ENCODE data around the gene IER2.

Gene IER2

DNA sequence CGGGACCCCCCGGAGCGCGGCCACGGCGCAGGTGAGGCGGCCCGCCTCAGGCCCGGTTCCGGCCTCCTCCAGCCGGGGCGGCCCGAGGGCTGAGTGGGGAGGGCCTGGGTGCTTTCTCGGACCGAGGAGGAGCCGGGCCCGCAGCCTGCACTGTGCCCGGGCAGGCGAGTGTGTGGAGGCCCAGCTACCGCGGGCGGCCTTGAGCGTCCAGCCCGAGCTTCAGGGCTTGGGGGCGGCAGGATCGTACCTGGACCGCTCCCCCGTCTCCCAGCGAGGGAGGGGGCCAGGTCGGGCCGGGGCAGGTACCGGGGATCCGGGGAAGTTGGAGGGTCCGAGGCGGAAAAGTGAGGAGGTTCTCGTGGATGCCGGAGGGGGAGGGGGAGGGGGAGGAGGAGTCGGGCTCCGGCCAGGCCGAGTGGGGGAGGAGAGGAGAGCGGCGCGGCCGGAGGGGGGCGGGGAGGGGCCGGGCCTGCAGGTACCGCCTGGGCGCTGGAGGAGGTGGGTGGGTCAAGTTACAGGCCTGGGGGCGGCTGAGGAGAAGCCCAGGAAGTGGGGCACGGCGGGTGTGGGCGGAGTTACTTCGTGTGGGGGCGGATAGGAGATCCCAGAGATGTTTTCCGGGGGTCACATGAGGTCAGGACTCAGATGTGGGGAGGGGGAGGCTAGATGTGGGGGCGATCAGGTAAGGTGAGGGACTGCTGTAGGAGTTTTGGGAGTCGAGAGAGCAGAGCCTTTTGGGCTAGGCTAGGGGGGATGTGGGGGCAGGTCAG, 31.6 kb upstream of the IER2 start:
- DNase-seq (ENCODE audit: low read depth): no peak

DNA sequence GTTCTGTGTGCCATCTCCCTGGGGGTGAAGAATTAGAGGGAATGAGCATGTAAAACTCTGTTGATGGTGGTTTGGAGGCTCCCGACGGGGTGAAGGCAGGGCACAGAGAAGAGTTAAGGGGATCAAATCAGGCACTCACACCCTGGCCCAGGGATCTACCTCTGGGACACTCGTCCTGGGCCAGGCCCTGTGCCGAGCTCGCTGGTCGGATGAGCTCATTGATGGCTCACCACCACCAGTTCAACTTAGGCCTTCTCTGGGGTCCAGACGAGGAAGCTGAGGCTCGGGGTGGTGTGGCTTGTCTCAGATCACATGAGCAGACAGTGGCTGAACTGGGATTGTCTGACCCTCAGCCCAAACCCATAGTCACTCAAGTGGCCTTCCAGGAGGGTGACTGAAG, 30.6 kb upstream of the IER2 start:
- no peak for DNase-seq (ENCODE audit: low read depth)

DNA sequence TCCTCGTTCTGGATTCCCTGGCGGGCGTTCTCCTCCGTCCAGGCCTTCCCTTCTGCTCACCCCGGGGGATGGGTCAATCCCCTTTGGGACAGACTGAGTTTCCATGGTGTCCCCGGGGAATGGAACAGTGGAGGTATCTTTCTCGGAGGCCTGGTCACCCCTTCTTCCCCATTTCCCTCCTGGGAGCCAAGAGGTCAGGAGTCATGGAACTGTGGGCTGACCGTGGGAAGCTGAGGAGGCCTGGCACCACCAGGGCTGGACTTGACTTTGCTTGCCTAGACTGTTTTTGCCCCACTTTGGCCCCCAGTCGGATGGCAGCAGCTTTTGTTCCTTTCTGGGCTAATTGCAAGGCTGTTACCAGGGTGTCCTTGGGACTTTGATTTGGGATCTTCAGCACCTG, 30.2 kb upstream of the IER2 start:
- no peak for DNase-seq (ENCODE audit: low read depth)

DNA sequence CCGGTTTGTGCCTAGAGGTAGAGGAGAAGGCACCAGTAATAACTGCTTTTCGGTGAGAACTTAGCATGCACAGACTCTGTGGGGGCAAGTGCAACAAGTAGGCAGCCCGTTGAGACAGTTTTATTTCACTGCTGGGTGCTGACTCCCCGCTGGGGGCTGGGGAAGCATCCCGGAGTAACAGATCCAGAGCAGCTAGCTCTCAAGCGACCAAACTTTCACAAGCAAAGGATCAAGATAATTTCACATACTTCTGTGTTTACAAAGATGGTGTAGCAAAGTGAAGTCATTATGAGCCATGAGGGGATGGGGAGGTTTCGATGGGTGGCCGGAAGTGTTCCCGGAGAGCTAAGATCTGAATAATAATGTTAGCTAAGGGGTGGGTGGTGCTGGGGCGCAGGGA, 29.4 kb upstream of the IER2 start:
- DNase-seq (ENCODE audit: low read depth): no peak

DNA sequence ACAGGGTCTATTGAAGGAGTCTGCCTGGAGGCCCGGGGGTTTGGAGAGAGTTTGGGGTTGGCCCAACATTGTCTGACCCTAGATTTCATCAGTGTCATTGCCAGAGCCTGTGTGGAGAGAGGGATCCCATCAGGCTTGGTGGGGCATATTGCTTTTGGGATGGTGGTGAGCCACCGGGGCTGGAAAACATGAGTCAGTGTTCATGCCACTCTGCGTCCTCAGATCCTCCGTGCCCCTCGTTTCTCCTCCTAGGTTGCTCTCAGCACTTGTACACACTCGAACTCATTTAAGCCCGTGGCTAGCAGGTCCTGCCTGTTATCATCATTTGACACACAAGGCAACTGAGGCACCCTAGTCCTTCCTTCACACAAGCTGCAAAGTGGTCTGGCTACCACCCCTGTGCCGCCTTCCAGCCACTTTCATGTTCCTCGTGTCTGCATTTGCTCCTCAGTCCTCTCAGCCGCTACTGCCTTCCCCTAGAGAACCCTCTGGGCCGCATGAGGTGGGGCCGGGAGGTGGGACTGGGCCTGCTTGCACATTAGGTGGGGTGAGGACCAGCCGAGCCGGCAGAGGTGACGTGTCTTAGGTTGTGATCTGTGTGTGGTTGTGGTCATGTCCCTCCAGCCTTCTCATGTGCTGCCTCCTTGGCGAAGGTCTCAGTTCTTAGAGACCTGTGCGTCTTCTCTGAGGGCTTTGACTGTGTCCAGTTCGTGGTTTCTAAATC, 28.5 kb upstream of the IER2 start:
- no peak for DNase-seq (ENCODE audit: low read depth)

DNA sequence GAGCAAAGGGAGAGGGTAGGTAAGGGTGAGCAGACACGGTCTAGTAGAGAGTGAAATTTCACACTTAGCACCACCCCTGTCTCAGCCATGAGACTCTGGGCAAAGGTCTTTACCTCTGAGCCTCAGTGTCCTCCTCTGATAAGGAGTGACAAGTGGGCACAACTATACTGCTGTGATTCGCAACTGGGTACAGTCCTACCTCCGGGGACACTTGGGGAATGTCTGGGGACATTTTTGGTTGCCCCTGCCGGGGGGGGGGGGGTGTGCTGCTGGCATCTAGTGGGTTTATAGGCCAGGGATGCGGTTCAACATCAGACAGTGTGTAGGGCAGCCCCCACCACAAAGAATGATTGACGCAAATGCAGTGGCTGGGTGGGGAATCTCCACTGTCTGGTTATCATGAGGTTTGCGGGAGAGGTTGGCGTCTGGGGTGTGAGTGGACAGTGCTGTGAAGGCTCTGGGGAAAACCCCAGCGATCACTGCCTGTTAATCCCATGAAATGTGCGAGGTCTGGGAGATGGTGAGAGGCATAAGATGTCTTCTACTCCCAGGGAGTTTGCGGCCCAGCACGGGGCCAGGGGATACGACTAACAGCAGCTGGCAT, 27.8 kb upstream of the IER2 start:
- no peak for DNase-seq (ENCODE audit: low read depth)

DNA sequence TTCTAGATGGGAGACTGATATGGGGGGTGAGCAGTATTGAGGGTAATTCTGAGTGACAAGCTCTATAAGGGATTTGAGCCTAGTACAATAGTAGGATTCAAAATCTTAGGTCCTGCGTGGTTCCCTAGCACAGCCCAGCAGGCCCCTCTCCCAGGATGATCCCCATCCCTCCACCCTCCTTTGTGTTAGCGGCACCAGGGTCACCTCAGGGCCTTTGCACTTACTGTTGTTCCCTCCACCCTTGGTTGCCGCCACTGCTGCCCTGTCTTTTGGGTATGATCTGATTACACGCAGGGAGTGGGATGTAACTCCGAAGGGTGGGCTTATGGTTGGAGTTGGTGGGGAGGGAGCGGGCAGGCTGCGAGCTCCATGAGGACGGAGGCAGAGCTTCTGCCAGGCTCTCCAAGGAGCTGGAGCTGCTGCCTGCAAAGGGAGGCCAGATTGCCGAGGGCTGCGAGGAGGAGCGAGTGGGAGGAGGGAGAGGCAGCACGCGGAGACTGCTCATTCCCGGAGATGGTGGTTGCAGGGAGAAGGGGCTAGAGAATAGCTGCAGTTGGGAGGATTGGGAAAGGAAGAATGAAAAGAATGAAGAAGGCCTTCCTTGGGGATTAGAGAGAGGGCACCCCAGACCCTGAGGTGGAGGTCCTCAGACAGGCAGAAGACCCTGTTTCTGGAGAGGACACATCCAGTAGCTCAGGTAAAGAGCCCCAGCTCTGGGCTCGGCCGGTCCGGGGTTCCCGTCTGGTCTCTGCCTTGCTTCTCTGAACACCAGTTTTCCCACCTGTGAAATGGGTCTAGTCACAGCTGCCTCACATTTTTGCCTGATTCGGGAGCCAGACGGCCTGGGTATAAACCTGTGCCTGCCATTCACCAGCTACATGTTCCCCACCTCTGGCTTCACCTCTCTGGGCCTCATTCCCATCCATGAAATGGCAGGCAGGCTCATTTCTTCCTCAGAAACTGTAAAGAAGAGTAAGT, 26.9 kb upstream of the IER2 start:
- DNase-seq (ENCODE audit: low read depth): no peak

DNA sequence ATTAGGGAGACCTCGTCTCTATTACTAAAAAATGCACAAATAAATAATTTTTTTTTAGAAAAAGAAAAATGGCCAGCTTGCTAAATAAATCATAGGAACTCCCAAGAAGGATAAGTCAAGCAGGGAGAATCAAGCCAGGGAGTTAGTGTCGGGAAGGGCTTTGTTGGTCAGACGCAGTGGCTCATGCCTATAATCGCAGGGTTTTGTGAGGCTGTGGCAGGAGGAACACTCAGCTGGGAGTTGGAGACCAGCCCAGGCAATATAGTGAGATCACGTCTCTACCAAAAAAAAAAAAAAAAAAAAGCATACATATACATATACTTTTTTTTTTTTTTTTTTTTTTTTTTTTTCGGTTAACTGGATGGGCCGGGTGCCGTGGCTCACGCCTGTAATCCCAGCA, 23.2 kb upstream of the IER2 start:
- no peak for DNase-seq (ENCODE audit: low read depth)

DNA sequence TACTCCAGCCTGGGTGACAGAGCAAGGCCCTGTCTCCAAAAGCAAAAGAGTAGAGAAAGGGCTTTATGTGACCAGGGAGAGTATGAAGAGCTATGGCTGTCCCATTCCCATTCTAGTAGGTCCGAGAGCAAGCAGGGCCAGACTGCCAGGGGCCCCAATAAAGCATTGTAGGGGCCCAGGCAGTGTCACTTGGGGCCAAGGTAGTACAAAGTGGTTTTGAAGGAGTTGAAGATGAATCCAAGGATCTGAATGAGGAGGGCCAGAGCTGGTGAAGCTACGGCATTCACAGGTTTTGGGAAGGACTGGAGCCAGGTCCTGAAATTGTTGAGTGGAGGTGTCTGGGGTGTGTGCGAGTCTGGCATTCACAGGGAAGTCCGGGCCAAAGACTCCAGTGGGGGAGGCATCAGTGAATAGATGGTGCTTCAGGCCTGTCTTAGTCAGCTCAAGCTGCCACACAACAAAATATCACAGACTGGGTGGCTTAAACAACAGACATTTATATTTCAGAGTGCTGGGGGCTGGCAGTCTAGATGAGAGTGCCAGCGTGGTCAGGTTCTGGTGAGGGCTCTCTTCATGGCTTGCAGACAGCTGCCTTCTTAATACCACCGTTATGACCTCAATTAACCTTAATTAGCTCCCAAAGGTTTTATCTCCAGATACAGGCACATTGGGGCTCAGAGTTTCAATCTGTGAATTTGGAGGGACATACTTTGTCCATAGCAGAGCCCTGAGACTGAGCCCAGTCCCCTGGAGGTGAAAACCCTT, 22.2 kb upstream of the IER2 start:
- no peak for DNase-seq (ENCODE audit: low read depth)

DNA sequence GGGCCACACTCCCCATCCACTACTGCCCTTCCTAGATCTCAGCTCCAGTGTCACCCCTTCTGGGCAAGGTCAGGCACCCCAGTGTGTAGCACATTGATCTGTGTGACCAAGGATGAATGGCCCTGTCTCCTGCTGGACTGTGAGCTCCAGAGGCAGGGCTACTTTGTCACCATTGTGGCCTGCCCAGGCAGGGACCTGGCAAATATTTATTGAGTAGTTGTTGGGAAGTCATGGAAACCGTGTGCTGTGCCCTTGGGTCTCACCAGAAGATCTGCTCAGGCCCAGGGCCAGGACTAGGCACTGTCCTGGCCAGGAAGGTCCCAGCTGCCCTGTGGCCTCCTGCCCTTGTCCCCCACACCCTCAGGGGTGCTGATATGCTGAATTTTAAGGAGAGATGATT, 21.6 kb upstream of the IER2 start:
- no peak for DNase-seq (ENCODE audit: low read depth)

DNA sequence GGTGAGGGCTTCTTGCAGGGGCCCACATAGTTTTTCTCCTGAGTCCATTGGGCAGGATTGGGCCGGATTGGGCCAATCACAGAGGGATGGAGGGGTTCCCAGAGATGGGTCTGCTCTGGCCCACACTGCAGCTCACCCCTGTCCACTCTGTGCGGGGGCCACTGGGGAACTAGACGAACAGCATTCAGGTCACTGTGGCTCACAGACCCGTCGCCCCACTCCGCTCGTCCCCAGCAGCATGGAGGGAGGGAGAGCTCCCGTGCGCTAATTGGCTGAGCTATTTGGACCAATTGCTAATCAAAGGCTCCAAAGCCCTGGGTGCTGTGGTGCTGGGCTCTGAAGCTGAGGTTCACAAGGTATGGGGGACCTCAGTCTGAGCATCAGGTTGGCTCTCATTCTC, 20.8 kb upstream of the IER2 start:
- DNase-seq (ENCODE audit: low read depth): no peak

DNA sequence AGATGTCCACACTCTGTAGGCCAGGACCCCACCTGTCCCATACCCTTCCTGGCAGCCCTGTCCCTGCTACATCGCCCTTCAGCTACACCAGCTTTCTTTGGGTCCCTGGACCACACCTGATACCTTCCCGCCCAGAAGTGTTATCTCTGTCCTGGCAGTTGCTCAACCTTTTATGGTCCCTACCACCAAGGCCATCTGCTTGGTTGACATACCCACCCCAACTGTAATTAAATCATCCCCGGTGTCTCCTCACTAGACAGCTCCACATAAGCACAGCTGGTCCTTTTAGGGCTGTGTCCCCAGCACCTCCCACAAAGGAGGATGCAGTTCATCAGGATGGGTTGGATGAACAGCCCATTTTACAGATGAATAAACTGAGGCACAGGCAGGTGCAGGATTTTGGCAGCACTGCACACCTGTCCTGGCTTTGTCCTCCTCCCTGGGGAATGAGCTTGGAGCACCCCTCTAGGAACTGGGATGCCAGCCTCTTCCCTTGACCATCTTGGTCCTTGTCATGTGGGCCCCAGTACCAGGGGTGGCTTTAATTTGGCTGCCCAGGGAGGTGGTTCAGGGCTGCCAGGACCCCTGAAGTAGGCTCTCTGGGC, 19.2 kb upstream of the IER2 start:
- no peak for DNase-seq (ENCODE audit: low read depth)

DNA sequence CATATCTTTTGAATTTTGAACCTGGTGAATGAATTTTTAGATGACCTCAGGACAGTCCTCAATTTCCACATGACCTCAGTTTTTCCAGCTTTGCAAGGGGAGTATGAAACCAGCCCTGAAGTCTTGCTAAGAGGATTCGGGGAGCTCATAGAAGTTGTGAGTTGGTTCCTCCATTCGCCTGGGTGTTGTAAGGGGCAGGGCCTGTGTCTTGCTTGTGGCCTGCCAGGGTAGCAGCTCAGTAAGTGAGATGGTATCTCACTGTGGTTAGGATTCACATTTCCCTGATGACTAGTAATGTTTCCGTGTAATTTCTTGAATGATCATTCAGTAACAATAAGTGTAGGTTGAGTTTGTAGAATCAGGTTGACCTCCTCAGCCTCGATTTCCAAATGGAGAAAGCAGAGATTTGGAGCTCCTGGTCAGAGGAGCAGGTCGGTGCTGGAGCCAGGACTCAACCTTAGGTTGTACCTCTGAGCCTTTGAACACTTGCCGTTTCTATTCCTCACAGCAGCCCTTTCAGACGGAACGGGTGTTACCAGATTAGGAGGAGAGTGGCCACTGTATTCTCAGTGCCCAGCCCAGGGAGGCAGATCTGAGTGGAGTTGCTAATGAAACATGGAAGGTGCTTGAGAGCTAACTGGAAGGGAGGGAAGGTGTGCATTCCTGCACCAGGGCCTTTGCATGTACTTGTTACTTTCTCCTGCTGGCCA, 17.6 kb upstream of the IER2 start:
- peak; percentile 36 for DNase-seq (ENCODE audit: low read depth)

DNA sequence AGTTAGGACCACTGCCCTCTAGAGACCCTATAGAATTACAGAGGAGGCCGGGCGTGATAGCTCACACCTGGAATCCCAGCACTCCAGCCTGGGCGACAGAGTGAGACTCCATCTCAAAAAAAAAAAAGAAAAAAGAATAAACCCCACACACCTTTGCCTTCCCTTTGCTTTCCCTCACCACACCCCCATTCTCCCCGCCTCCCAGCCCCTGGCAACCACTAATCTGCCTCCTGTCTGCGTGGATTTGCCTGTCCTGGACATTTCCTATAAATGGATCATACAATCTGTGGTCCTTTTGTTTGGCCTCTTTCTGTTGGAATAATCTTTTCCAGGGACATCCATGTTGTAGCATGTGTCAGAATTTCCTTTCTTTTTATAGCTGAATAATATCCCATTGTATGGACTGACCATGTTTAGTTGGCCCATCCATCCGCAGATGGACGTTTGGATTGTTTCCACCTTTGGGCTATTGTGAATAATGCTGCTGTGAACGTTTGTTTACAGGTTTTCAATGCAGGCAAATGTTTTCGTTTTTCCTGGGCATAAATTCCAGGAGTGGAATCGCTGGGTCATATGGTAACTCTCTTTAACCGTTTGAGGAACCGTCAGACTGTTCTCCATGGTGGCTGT, 16.9 kb upstream of the IER2 start:
- DNase-seq (ENCODE audit: low read depth): no peak

DNA sequence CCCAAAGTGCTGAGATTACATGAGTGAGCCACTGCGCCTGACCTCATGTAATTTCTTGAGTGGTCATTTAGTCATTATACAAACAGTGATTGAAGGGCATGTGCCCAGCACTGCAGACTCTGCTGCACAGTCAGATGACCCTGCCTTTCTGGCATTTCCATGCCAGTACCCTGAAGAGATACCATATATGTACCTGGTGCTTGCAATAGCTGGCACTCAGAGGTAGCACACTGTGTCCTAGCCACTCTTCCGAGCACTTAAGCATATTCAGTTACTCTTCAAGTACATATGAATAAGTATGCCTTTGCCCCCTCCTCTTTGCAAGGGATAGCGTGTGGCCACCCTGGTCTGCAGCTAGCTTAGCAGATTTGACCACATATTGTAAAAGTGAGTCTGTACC, 15.6 kb upstream of the IER2 start:
- DNase-seq (ENCODE audit: low read depth): no peak

DNA sequence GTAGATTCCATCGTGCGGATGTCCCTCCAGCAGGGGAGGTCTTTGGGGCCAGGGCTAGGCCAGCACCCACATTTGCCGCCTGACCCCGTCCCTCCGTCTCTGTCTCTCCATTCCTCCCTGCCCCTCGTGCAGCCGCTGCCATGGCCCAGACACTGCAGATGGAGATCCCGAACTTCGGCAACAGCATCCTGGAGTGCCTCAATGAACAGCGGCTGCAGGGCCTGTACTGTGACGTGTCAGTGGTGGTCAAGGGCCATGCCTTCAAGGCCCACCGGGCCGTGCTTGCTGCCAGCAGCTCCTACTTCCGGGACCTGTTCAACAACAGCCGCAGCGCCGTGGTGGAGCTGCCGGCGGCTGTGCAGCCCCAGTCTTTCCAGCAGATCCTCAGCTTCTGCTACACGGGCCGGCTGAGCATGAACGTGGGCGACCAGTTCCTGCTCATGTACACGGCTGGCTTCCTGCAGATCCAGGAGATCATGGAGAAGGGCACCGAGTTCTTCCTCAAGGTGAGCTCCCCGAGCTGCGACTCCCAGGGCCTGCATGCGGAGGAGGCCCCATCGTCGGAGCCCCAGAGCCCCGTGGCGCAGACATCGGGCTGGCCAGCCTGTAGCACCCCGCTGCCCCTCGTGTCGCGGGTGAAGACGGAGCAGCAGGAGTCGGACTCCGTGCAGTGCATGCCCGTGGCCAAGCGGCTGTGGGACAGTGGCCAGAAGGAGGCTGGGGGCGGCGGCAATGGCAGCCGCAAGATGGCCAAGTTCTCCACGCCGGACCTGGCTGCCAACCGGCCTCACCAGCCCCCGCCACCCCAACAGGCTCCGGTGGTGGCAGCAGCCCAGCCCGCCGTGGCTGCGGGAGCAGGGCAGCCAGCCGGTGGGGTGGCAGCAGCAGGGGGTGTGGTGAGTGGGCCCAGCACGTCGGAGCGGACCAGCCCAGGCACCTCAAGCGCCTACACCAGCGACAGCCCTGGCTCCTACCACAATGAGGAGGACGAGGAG, 14.8 kb upstream of the IER2 start:
- DNase-seq (ENCODE audit: low read depth): no peak

DNA sequence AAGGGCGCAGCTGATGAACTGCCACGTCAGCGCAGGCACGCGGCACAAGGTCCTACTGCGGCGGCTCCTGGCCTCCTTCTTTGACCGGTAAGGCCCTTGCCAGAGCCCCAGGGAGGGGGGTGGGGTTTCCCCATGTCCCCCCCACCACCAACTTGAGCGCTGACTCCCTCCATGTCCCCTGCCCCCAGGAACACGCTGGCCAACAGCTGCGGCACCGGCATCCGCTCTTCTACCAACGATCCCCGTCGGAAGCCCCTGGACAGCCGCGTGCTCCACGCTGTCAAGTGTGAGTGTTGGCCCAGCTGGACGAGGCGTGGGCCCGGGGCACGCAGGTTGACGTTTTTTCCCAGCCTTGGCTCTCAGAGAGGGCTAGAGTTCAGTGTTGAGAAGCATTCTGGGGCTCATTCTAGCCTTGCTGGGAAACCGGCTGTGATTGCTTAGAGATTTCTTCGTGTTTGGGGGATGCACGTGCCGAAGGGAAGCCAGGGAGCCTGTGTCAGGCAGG, 12.9 kb upstream of the IER2 start:
- DNase-seq (ENCODE audit: low read depth): no peak

DNA sequence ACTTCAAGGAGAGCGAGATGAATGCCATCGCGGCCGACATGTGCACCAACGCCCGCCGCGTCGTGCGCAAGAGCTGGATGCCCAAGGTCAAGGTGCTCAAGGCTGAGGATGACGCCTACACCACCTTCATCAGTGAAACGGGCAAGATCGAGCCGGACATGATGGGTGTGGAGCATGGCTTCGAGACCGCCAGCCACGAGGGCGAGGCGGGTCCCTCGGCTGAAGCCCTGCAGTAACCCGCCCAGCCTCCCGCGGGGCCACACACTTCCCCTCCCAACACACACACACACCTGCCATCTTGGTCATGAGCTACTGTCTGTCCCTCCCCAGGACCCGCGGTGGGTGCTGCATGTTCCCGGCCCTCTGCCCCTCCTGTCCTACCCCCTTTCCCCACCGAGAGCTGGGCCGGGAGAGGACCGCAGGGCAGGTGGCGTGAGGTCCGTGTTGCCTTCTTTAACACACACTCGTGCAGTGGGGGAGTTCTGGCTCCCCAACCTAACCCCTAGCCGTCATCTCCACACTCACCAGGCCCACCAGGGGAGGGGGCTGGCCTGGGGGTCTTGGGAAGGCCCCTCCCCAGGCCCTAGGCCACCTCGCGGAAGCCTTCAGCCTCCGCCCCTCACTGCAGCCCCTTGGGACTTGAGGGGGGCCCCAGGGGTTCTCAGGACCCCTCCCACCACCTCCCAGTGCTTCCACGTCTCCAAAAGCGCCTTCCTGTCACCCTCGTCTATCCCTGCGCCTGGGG, 11.9 kb upstream of the IER2 start:
- DNase-seq (ENCODE audit: low read depth): no peak

All from activated T-cell treated with anti-CD3 and anti-CD28 coated beads for 1 hour (primary cell).